Neural cell (in vitro differentiated cells): ENCODE results near the gene UCK1.

Experiments used
- CTCF ChIP-seq: fragments of 450-650 bp; IDR thresholded peaks from 2 replicates; pipeline ENCODE4 v1.5.1; 2014; ENCODE audit warnings: antibody characterized with exemption, mild to moderate bottlenecking, moderate library complexity; ENCODE audit not compliant: poor library complexity, severe bottlenecking
- EP300 ChIP-seq: fragments of 450-650 bp; conservative IDR thresholded peaks from 2 replicates; pipeline ENCODE4 v1.6.1; 2014; ENCODE audit warnings: antibody characterized with exemption, mild to moderate bottlenecking, moderate library complexity; ENCODE audit not compliant: poor library complexity, severe bottlenecking
- EZH2 ChIP-seq: fragments of 200-600, 300-800 bp; shearing (Covaris generic), sonication (generic); IDR thresholded peaks from 2 replicates; pipeline ENCODE4 v1.6.1; 2014; ENCODE audit warnings: antibody characterized with exemption, low read length, borderline replicate concordance, mild to moderate bottlenecking; ENCODE audit not compliant: insufficient read depth, poor library complexity, severe bottlenecking
- MXI1 ChIP-seq: fragments of 450-650 bp; conservative IDR thresholded peaks from 2 replicates; pipeline ENCODE4 v1.6.1; 2014; ENCODE audit warnings: antibody characterized with exemption, mild to moderate bottlenecking; ENCODE audit not compliant: poor library complexity, severe bottlenecking
- POLR2AphosphoS5 ChIP-seq: IDR thresholded peaks from 2 replicates; pipeline ENCODE4 v1.6.1; 2012
- SMC3 ChIP-seq: fragments of 450-650 bp; conservative IDR thresholded peaks from 2 replicates; pipeline ENCODE4 v1.6.1; 2014; ENCODE audit warnings: antibody characterized with exemption, mild to moderate bottlenecking, moderate library complexity; ENCODE audit not compliant: poor library complexity
- TAF1 ChIP-seq: IDR thresholded peaks from 2 replicates; pipeline ENCODE4 v1.6.1; 2012; ENCODE audit warnings: low read depth

DNA sequence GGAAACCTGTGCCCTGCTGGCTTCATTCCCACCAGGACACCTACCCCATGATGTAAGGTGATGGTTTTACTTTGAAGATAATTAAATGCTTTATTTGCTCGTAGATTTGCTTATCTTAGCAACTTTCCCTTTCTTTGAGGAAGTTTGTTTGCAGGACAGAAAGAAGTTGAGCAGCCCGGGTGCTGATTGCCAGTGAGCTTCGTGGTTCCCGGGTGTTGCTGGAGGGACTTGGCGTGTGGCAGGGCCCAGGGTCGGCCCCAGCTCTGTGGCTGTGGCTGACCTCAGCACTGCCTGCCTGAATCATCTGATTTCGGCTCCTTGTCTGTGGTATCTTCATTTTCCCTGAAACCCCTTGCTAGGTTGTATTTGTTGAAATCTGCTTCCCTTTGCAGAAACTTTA is 19.6 kb downstream of the UCK1 start:
- TF ChIP-seq EZH2 = no peak
- TF ChIP-seq CTCF = no peak
- no peak for TF ChIP-seq EP300
- no peak for TF ChIP-seq TAF1
- TF ChIP-seq MXI1 = no peak
- TF ChIP-seq POLR2AphosphoS5 = no peak
- no peak for TF ChIP-seq SMC3
